WTC11 (cell line): ENCODE measurements around the gene POLD1. TPM values are rescaled to one million over a fixed set of nuclear protein-coding genes. Genes with fewer than 3 reads are reported as not detected.

ENCODE experiments used
- ATAC-seq: fragments of 200-7000 bp; cut with Tn5 transposase; 2 replicates; pipeline ENCODE4 v1.10.0; 2021; ENCODE audit warnings: mild to moderate bottlenecking, moderate library complexity
- CTCF ChIA-PET: fragments of 300-600 bp; sonication (Branson Sonifier 250); formaldehyde crosslinking; loops from one replicate; lab custom pipeline; 2021; ENCODE audit warnings: antibody characterized with exemption; lab: Charles Lee
- POLR2A ChIA-PET: fragments of 350-600 bp; sonication (Branson Sonifier 250); formaldehyde crosslinking; loops from one replicate; lab custom pipeline; 2021; ENCODE audit warnings: antibody characterized with exemption; lab: Charles Lee
- DNase-seq: peaks from one replicate; pipeline ENCODE4 v3.0.0; 2021; ENCODE audit warnings: low spot score
- H3K27ac Mint-ChIP-seq: 2 replicates; pipeline ENCODE4 v1.8.0; 2021; ENCODE audit warnings: mixed read lengths
- H3K27me3 Mint-ChIP-seq: 2 replicates; pipeline ENCODE4 v1.8.0; 2021; ENCODE audit warnings: low read depth, mild to moderate bottlenecking, moderate library complexity, mixed read lengths
- H3K36me3 Mint-ChIP-seq: 2 replicates; pipeline ENCODE4 v1.8.0; 2021; ENCODE audit warnings: mixed read lengths
- H3K4me1 Mint-ChIP-seq: 2 replicates; pipeline ENCODE4 v1.8.0; 2022; ENCODE audit warnings: mixed read lengths
- H3K4me3 Mint-ChIP-seq: 2 replicates; pipeline ENCODE4 v1.8.0; 2021; ENCODE audit warnings: mild to moderate bottlenecking, moderate library complexity, mixed read lengths
- H3K9me3 Mint-ChIP-seq: 2 replicates; pipeline ENCODE4 v1.8.0; 2021; ENCODE audit warnings: mixed read lengths
- ATF1 ChIP-seq: sonication (generic); formaldehyde crosslinking; IDR thresholded peaks from 2 replicates; pipeline ENCODE4 v1.8.1; 2023; ENCODE audit warnings: mild to moderate bottlenecking, moderate library complexity, missing genetic modification reagents
- ATF3 ChIP-seq: sonication (generic); formaldehyde crosslinking; conservative IDR thresholded peaks from 2 replicates; pipeline ENCODE4 v1.8.1; 2022; ENCODE audit warnings: mild to moderate bottlenecking, missing genetic modification reagents
- ELF4 ChIP-seq: sonication (generic); formaldehyde crosslinking; IDR thresholded peaks from 2 replicates; pipeline ENCODE4 v1.8.1; 2022; ENCODE audit warnings: low read depth, mild to moderate bottlenecking, moderate library complexity, missing genetic modification reagents
- ERG ChIP-seq: fragments of 250-450 bp; sonication (Bioruptor Pico); IDR thresholded peaks from 2 replicates; pipeline ENCODE4 v1.8.0; 2021; ENCODE audit warnings: mild to moderate bottlenecking
- NR3C1 ChIP-seq: sonication (generic); formaldehyde crosslinking; conservative IDR thresholded peaks from 2 replicates; pipeline ENCODE4 v1.8.1; 2023; ENCODE audit warnings: low read depth, mild to moderate bottlenecking, missing genetic modification reagents
- RELA ChIP-seq: sonication (generic); formaldehyde crosslinking; IDR thresholded peaks from 2 replicates; pipeline ENCODE4 v1.8.1; 2022; ENCODE audit warnings: missing genetic modification reagents, mild to moderate bottlenecking, borderline replicate concordance
- STAT6 ChIP-seq: sonication (generic); formaldehyde crosslinking; conservative IDR thresholded peaks from 2 replicates; pipeline ENCODE4 v1.8.1; 2023; ENCODE audit warnings: mild to moderate bottlenecking, low read depth, missing genetic modification reagents, moderate library complexity
- TCF7 ChIP-seq: sonication (generic); formaldehyde crosslinking; IDR thresholded peaks from 2 replicates; pipeline ENCODE4 v1.8.0; 2022; ENCODE audit warnings: mild to moderate bottlenecking, low read depth, missing genetic modification reagents, moderate library complexity
- TEAD4 ChIP-seq: sonication (generic); formaldehyde crosslinking; IDR thresholded peaks from 2 replicates; pipeline ENCODE4 v1.8.0; 2022; ENCODE audit warnings: mild to moderate bottlenecking, missing genetic modification reagents
- ZNF396 ChIP-seq: fragments of 250-450 bp; sonication (Bioruptor Pico); IDR thresholded peaks from 2 replicates; pipeline ENCODE4 v1.8.0; 2021; ENCODE audit warnings: mild to moderate bottlenecking, moderate library complexity, borderline replicate concordance
- ZNF512 ChIP-seq: sonication (generic); formaldehyde crosslinking; IDR thresholded peaks from 2 replicates; pipeline ENCODE4 v1.8.1; 2022; ENCODE audit warnings: missing genetic modification reagents, borderline replicate concordance
- ZNF532 ChIP-seq: fragments of 250-450 bp; sonication (Bioruptor Pico); IDR thresholded peaks from 2 replicates; pipeline ENCODE4 v1.9.0; 2021; ENCODE audit warnings: mild to moderate bottlenecking, borderline replicate concordance
- total RNA-seq: library from RNA; stranded (reverse); gene quantifications from 3 replicates; pipeline ENCODE4 v1.2.3, GENCODE V29; 2021
- TF ChIP-seq, protein P1 (sequence below): sonication (generic); formaldehyde crosslinking; IDR thresholded peaks from 2 replicates; pipeline ENCODE4 v1.8.1; 2022; ENCODE audit warnings: mild to moderate bottlenecking, missing genetic modification reagents, moderate library complexity, borderline replicate concordance
- TF ChIP-seq, protein P2 (sequence below): sonication (generic); formaldehyde crosslinking; IDR thresholded peaks from 2 replicates; pipeline ENCODE4 v1.8.0; 2022; ENCODE audit warnings: missing genetic modification reagents
- TF ChIP-seq, protein P3 (sequence below): sonication (generic); formaldehyde crosslinking; IDR thresholded peaks from 2 replicates; pipeline ENCODE4 v1.8.0; 2022; ENCODE audit warnings: mild to moderate bottlenecking, missing genetic modification reagents
- TF ChIP-seq, protein P4 (sequence below): sonication (generic); formaldehyde crosslinking; IDR thresholded peaks from 2 replicates; pipeline ENCODE4 v1.8.0; 2022; ENCODE audit warnings: mild to moderate bottlenecking, missing genetic modification reagents

POLD1 gene
- total RNA-seq, 1 experiment from 2014 or later: 163 TPM

DNA sequence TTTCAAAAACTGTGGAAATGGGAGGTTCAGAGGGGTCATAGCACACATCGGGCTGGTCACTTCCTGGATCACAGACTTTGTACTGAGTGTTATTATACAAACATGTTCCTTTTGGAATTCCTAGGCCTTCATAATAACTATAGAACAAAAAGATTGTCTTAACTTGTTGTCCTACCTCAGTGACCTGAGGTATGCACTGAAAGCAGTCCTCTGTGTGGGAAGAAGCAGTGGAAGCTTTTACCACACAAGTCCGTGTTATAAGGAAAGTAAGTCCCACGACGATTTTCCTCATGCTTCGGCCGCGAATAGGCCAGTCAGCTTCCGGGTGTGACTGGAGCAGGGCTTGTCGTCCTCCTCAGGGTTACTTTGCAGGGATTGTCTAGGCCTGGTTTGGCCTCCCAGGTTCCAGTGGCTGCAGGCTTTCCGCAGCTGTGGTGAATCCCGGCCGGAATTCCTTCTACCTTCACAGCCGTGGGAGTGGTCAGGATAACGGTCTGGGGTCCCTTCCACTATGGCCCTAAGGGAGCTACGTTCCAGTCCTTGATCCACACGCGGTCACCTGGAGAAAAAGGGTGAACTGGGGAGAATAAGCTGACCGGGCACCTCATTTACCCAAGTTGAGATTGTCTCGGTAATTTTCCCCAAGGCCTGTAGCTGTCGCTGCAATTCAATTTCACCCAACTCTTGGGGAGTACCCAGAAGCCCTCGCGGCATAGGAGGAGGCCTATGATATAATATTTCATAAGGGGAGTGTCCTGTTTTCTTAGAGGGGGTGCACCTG, 34.7 kb upstream of the POLD1 start (continued):
- TF ChIP-seq ZNF512 (CRISPR knock-in tag) (no peak), ZNF396 (CRISPR knock-in tag) (no peak), ZNF532 (CRISPR knock-in tag) (no peak), ELF4 (CRISPR knock-in tag) (no peak), ATF1 (no peak), RELA (CRISPR knock-in tag) (no peak), NR3C1 (no peak)
- TF ChIP-seq, protein P1, sequence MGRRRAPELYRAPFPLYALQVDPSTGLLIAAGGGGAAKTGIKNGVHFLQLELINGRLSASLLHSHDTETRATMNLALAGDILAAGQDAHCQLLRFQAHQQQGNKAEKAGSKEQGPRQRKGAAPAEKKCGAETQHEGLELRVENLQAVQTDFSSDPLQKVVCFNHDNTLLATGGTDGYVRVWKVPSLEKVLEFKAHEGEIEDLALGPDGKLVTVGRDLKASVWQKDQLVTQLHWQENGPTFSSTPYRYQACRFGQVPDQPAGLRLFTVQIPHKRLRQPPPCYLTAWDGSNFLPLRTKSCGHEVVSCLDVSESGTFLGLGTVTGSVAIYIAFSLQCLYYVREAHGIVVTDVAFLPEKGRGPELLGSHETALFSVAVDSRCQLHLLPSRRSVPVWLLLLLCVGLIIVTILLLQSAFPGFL (CRISPR knock-in tag): no peak
- TF ChIP-seq, protein P2, sequence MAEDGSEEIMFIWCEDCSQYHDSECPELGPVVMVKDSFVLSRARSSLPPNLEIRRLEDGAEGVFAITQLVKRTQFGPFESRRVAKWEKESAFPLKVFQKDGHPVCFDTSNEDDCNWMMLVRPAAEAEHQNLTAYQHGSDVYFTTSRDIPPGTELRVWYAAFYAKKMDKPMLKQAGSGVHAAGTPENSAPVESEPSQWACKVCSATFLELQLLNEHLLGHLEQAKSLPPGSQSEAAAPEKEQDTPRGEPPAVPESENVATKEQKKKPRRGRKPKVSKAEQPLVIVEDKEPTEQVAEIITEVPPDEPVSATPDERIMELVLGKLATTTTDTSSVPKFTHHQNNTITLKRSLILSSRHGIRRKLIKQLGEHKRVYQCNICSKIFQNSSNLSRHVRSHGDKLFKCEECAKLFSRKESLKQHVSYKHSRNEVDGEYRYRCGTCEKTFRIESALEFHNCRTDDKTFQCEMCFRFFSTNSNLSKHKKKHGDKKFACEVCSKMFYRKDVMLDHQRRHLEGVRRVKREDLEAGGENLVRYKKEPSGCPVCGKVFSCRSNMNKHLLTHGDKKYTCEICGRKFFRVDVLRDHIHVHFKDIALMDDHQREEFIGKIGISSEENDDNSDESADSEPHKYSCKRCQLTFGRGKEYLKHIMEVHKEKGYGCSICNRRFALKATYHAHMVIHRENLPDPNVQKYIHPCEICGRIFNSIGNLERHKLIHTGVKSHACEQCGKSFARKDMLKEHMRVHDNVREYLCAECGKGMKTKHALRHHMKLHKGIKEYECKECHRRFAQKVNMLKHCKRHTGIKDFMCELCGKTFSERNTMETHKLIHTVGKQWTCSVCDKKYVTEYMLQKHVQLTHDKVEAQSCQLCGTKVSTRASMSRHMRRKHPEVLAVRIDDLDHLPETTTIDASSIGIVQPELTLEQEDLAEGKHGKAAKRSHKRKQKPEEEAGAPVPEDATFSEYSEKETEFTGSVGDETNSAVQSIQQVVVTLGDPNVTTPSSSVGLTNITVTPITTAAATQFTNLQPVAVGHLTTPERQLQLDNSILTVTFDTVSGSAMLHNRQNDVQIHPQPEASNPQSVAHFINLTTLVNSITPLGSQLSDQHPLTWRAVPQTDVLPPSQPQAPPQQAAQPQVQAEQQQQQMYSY (CRISPR knock-in tag): no peak

DNA sequence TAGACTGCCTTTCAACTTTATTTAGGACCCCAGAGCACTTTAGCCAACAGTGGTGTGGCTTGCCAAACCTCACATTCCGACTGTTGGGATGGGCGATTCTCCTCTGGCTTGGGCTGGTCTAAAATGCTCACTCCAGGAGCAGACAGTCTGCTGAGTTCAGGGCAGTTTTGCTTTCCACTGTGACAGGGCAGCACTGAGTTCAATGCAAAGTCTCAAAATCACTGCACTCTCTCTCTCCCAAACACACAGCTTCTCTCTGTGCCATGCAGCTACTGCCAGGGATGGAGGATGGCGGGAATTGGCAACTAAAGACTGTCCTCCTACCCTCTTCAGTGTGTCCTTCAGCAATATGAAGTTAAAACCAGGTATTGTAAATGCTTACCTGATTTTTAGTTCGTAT, 31.9 kb upstream of the POLD1 start:
- POLR2A ChIA-PET: no interaction called here
- no peak for DNase-seq
- no peak overlapping the region for H3K27ac Mint-ChIP-seq
- TF ChIP-seq ATF3 (CRISPR knock-in tag) (no peak), STAT6 (CRISPR knock-in tag) (no peak), TEAD4 (CRISPR knock-in tag) (no peak), ERG (CRISPR knock-in tag) (no peak), TCF7 (no peak)
- TF ChIP-seq, protein P3, sequence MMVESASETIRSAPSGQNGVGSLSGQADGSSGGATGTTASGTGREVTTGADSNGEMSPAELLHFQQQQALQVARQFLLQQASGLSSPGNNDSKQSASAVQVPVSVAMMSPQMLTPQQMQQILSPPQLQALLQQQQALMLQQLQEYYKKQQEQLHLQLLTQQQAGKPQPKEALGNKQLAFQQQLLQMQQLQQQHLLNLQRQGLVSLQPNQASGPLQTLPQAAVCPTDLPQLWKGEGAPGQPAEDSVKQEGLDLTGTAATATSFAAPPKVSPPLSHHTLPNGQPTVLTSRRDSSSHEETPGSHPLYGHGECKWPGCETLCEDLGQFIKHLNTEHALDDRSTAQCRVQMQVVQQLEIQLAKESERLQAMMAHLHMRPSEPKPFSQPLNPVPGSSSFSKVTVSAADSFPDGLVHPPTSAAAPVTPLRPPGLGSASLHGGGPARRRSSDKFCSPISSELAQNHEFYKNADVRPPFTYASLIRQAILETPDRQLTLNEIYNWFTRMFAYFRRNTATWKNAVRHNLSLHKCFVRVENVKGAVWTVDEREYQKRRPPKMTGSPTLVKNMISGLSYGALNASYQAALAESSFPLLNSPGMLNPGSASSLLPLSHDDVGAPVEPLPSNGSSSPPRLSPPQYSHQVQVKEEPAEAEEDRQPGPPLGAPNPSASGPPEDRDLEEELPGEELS (CRISPR knock-in tag): no peak
- TF ChIP-seq, protein P4, sequence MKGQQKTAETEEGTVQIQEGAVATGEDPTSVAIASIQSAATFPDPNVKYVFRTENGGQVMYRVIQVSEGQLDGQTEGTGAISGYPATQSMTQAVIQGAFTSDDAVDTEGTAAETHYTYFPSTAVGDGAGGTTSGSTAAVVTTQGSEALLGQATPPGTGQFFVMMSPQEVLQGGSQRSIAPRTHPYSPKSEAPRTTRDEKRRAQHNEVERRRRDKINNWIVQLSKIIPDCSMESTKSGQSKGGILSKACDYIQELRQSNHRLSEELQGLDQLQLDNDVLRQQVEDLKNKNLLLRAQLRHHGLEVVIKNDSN (CRISPR knock-in tag): no peak

More for the DNA sequence above, 31.9 kb upstream of the POLD1 start:
- CTCF ChIA-PET: interaction anchor here (0.9 to 1.3 kb wide), 3 partner anchors 109 to 114 kb away, joined by 3 read pairs; no protein-coding TSS in a partner anchor
- H3K9me3 Mint-ChIP-seq: no peaks in the 10 kb centered on the region
- H3K4me3 Mint-ChIP-seq: no peak overlapping the region
- ATAC-seq: no peak
- H3K36me3 Mint-ChIP-seq: no peaks in the 10 kb centered on the region
- H3K27me3 Mint-ChIP-seq: no peaks in the 10 kb centered on the region
- peaks cover under 1% of the 10 kb centered on the region; the same call in 1 of the 2 replicates for H3K4me1 Mint-ChIP-seq
